ENCODE results near the gene ZMAT3.

The ZMAT3 gene

GRCh38 chr3:179029096-179029495 lies 42.5 kb downstream of the ZMAT3 start:
- no peak for TF ChIP-seq CTCF (IDR thresholded peaks at IDR 0.05; ENCODE audit: control extremely low read depth, extremely low read depth, low read depth, missing control alignments)
- CTCF ChIA-PET, result interaction anchor here (1.0 to 4.7 kb wide), 4 partner anchors 8 to 19 kb away, joined by 3 to 17 read pairs (median 7); no protein-coding TSS in a partner anchor
- DNase-seq (ENCODE audit: extremely low spot score), result no peak
- POLR2A ChIA-PET, result interaction anchor here (0.6 kb wide), 1 partner anchor 26 kb away, joined by 3 read pairs; no protein-coding TSS in a partner anchor

GRCh38 chr3:179028408-179028807 lies 43.2 kb downstream of the ZMAT3 start:
- ChIA-PET CTCF (interaction anchor here (1.0 to 4.7 kb wide), 5 partner anchors 8 to 19 kb away, joined by 3 to 17 read pairs (median 7); no protein-coding TSS in a partner anchor), POLR2A (no interaction called here)
- TF ChIP-seq CTCF (IDR thresholded peaks at IDR 0.05; ENCODE audit: control extremely low read depth, extremely low read depth, low read depth, missing control alignments), result no peak
- DNase-seq (ENCODE audit: extremely low spot score), result no peak

GRCh38 chr3:179027326-179027900 lies 44.2 kb downstream of the ZMAT3 start:
- POLR2A ChIA-PET, result no interaction called here
- CTCF ChIA-PET, result interaction anchor here (0.7 to 4.7 kb wide), 4 partner anchors 10 to 294 kb away, joined by 4 to 17 read pairs (median 4); no protein-coding TSS in a partner anchor
- TF ChIP-seq CTCF (IDR thresholded peaks at IDR 0.05; ENCODE audit: control extremely low read depth, extremely low read depth, low read depth, missing control alignments), result no peak
- DNase-seq (ENCODE audit: extremely low spot score), result no peak

- TF ChIP-seq CTCF (IDR thresholded peaks at IDR 0.05; ENCODE audit: control extremely low read depth, extremely low read depth, low read depth, missing control alignments), result no peak
- no peak for DNase-seq (ENCODE audit: extremely low spot score)
- CTCF ChIA-PET, result interaction anchor here (0.7 to 4.7 kb wide), 4 partner anchors 11 to 294 kb away, joined by 4 to 17 read pairs (median 4); no protein-coding TSS in a partner anchor
- POLR2A ChIA-PET, result no interaction called here
Measured at GRCh38 chr3:179026636-179027035, 45.0 kb downstream of the ZMAT3 start.

GRCh38 chr3:179021119-179021903 lies 50.3 kb downstream of the ZMAT3 start:
- ChIA-PET CTCF (interaction anchor here (0.7 to 2.1 kb wide), 3 partner anchors 8 to 295 kb away, joined by 3 to 10 read pairs (median 7); no protein-coding TSS in a partner anchor), POLR2A (no interaction called here)
- TF ChIP-seq CTCF (IDR thresholded peaks at IDR 0.05; ENCODE audit: control extremely low read depth, extremely low read depth, low read depth, missing control alignments), result no peak
- DNase-seq (ENCODE audit: extremely low spot score), result no peak

- POLR2A ChIA-PET, result no interaction called here
Measured at GRCh38 chr3:179020112-179020511, 51.5 kb downstream of the ZMAT3 start.

More at GRCh38 chr3:179020112-179020511, 51.5 kb downstream of the ZMAT3 start:
- DNase-seq (ENCODE audit: extremely low spot score), result no peak
- CTCF ChIA-PET, result interaction anchor here (0.9 to 2.1 kb wide), 6 partner anchors 9 to 301 kb away, joined by 3 to 10 read pairs (median 8); no protein-coding TSS in a partner anchor
- no peak for TF ChIP-seq CTCF (IDR thresholded peaks at IDR 0.05; ENCODE audit: control extremely low read depth, extremely low read depth, low read depth, missing control alignments)

Data from GM10248 (cell line).